Panc1 (cell line): ENCODE measurements around the gene WDR73. TPM values are rescaled to one million over a fixed set of nuclear protein-coding genes. Genes with fewer than 3 reads are reported as not detected.

Experiments used
- ATAC-seq: fragments of 200-7000 bp; cut with Tn5 transposase; 2 replicates; pipeline ENCODE4 v1.9.1; 2020; ENCODE audit warnings: mild to moderate bottlenecking, moderate library complexity
- BruUV-seq: library from RNA; stranded (reverse); fragments of 400-500 nt; replicated peaks from 2 replicates; lab custom pipeline; 2021; lab: Mats Ljungman, UMichigan
- CTCF ChIA-PET: fragments of 300-600 bp; sonication (Branson Sonifier 250); formaldehyde crosslinking; loops from one replicate; lab custom pipeline; 2022; ENCODE audit warnings: antibody characterized with exemption; lab: Charles Lee
- POLR2A ChIA-PET: fragments of 300-600 bp; sonication (Branson Sonifier 250); formaldehyde crosslinking; loops from one replicate; lab custom pipeline; 2022; ENCODE audit warnings: antibody characterized with exemption; lab: Charles Lee
- DNase-seq: peaks from one replicate; pipeline ENCODE4 v3.0.0-alpha.2; 2010; ENCODE audit warnings: low read depth, low spot score
- H3K27ac ChIP-seq: 2 replicates; pipeline ENCODE4 v1.5.1; 2011; ENCODE audit warnings: mild to moderate bottlenecking, low read length, inconsistent platforms
- H3K27me3 ChIP-seq: fragments of 200-500 bp; sonication (Bioruptor generic); 2 replicates; pipeline ENCODE4 v1.6.0; 2014; ENCODE audit warnings: low read length, inconsistent platforms; ENCODE audit not compliant: control insufficient read depth, insufficient read depth
- H3K36me3 ChIP-seq: fragments of 200-500 bp; sonication (Bioruptor generic); 2 replicates; pipeline ENCODE4 v1.5.1; 2014; ENCODE audit warnings: inconsistent platforms, mild to moderate bottlenecking, low read length, moderate library complexity; ENCODE audit not compliant: control insufficient read depth, insufficient read depth
- H3K4me1 ChIP-seq: 2 replicates; pipeline ENCODE4 v1.5.1; 2011; ENCODE audit warnings: inconsistent platforms, mild to moderate bottlenecking, low read length, moderate library complexity; ENCODE audit not compliant: control insufficient read depth, insufficient read depth
- H3K4me3 ChIP-seq, 2 experiments: 2 replicates each; pipeline ENCODE4 v1.5.1; 2011 to 2012; ENCODE audit warnings: low read depth in 2 of 2, low read length in 2 of 2, mild to moderate bottlenecking in 2 of 2, inconsistent platforms in 1 of 2, moderate library complexity in 1 of 2
- H3K9me3 ChIP-seq: fragments of 200-500 bp; sonication (Bioruptor generic); 2 replicates; pipeline ENCODE4 v1.5.1; 2014; ENCODE audit warnings: low read depth, mild to moderate bottlenecking, inconsistent platforms, low read length, moderate library complexity; ENCODE audit not compliant: control insufficient read depth, insufficient read depth
- CTCF ChIP-seq: fragments of 450-650 bp; IDR thresholded peaks from 2 replicates; pipeline ENCODE4 v1.5.1; 2017; ENCODE audit warnings: mild to moderate bottlenecking
- POLR2AphosphoS5 ChIP-seq: IDR thresholded peaks from 2 replicates; pipeline ENCODE4 v1.6.1; 2012; ENCODE audit warnings: mild to moderate bottlenecking, low read depth, low read length, moderate library complexity
- REST ChIP-seq, 2 experiments: IDR thresholded peaks; 2 replicates each; pipeline ENCODE4 v1.6.1; 2011 to 2012; ENCODE audit warnings: low read depth in 2 of 2, control low read depth in 1 of 2, low read length in 1 of 2, mild to moderate bottlenecking in 1 of 2, moderate library complexity in 1 of 2; ENCODE audit not compliant: insufficient read depth in 1 of 2
- SIN3A ChIP-seq: IDR thresholded peaks from 2 replicates; pipeline ENCODE4 v1.6.1; 2012; ENCODE audit warnings: low read depth, mild to moderate bottlenecking, low read length, moderate library complexity, borderline replicate concordance; ENCODE audit not compliant: insufficient read depth
- TCF7L2 ChIP-seq: IDR thresholded peaks from 2 replicates; pipeline ENCODE4 v1.6.1; 2011; ENCODE audit warnings: mild to moderate bottlenecking, low read depth, low read length, inconsistent platforms
- in situ Hi-C: cut with HindIII; loops from 2 replicates; pipeline ENCODE4 v1.10.0; 2016; ENCODE audit warnings: low sequenced_read_pairs, low pct_unique_long_range_greater_than_20kb
- intact Hi-C: fragments of 100-400 bp; cut with micrococcal nuclease; formaldehyde crosslinking; loops from one replicate; pipeline ENCODE4 v1.10.0; 2022; ENCODE audit not compliant: unreplicated experiment
- total RNA-seq: library from RNA; stranded (reverse); gene quantifications from one replicate; pipeline ENCODE4 v1.2.1, GENCODE V29; 2021; ENCODE audit not compliant: unreplicated experiment

WDR73 gene
- total RNA-seq, 1 experiment from 2014 or later, result 39.0 TPM

- CTCF ChIA-PET, result no interaction called here
Observed at GRCh38 chr15:84616235-84616634, 37.8 kb downstream of the WDR73 start.

GRCh38 chr15:84611631-84612030 lies 42.5 kb downstream of the WDR73 start:
- Histone ChIP-seq H3K9me3 (no peaks in the 10 kb centered on the region), H3K27me3 (no peaks in the 10 kb centered on the region), H3K36me3 (no peaks in the 10 kb centered on the region), H3K4me1 (no peaks in the 10 kb centered on the region), H3K4me3 (no peak overlapping the region), H3K27ac (no peak overlapping the region)
- in situ Hi-C loops (no loop called here), intact Hi-C loops (no loop called here)
- DNase-seq, result no peak
- ChIA-PET POLR2A (no interaction called here), CTCF (no interaction called here)
- no peak for ATAC-seq
- TF ChIP-seq REST (IDR thresholded peaks at IDR 0.05; ENCODE audit: insufficient read depth in 1 of 2, low read depth in 2 of 2, low read length in 1 of 2), result no peak
- TF ChIP-seq POLR2AphosphoS5, result no peak
- TF ChIP-seq SIN3A, result no peak
- no peak for TF ChIP-seq CTCF
- BruUV-seq, result no TSS peak

More at GRCh38 chr15:84616235-84616634, 37.8 kb downstream of the WDR73 start:
- no TSS peak for BruUV-seq
- Histone ChIP-seq H3K4me1 (no peaks in the 10 kb centered on the region), H3K4me3 (no peak overlapping the region), H3K36me3 (no peaks in the 10 kb centered on the region), H3K27ac (no peak overlapping the region), H3K27me3 (no peaks in the 10 kb centered on the region), H3K9me3 (peaks cover 19% of the 10 kb centered on the region; the same call in 1 of the 2 replicates)
- in situ Hi-C loops (no loop called here), intact Hi-C loops (no loop called here)
- TF ChIP-seq REST (IDR thresholded peaks at IDR 0.05; ENCODE audit: insufficient read depth in 1 of 2, low read depth in 2 of 2, low read length in 1 of 2), result no peak
- TF ChIP-seq TCF7L2, result no peak
- no peak for TF ChIP-seq SIN3A
- no peak for TF ChIP-seq CTCF
- no peak for TF ChIP-seq POLR2AphosphoS5
- no peak for DNase-seq
- no peak for ATAC-seq
- POLR2A ChIA-PET, result no interaction called here
